ENCODE measurements around the gene TMPRSS3. TPM values are rescaled to one million over a fixed set of nuclear protein-coding genes. Genes with fewer than 3 reads are reported as not detected.

TMPRSS3 gene
- total and polyA plus RNA-seq, 9 of the 15 experiments (the other 6 are each of a cell fraction or from before 2014, with no cell fraction given) = 0.07 TPM; not detected in 8

- Histone ChIP-seq H3K9ac (ENCODE audit: insufficient read depth in 1 of 2, low read depth in 2 of 2, low read length in 2 of 2) (no peak overlapping the region), H3K4me1 (replicated peaks in 1 of 2; ENCODE audit: control insufficient read depth in 2 of 2, insufficient read depth in 2 of 2, low read length in 2 of 2) (peaks cover 0 to 4% of the 10 kb centered on the region in 2 experiments; a peak in 1 of 5 replicates)
- intact Hi-C loops (cut with micrococcal nuclease) = no loop called here
Observed at GRCh38 chr21:42423685-42424084, 27.8 kb upstream of the TMPRSS3 start.

More at GRCh38 chr21:42423685-42424084, 27.8 kb upstream of the TMPRSS3 start:
- Histone ChIP-seq H3K9me3 (replicated peaks; ENCODE audit: control insufficient read depth, insufficient read depth, low read depth, low read length) (no peaks in the 10 kb centered on the region), H3K27ac (ENCODE audit: extremely low read depth, low read depth, low read length) (no peak overlapping the region), H3K4me2 (ENCODE audit: insufficient read depth, low read length) (no peak overlapping the region), H3K9me1 (ENCODE audit: control insufficient read depth, insufficient read depth, low read length) (no peaks in the 10 kb centered on the region), H3K36me3 (ENCODE audit: control insufficient read depth, insufficient read depth, low read length) (no peaks in the 10 kb centered on the region), H2AFZ (ENCODE audit: low read depth, low read length) (no peak overlapping the region), H3K27me3 (ENCODE audit: control insufficient read depth in 2 of 2, insufficient read depth in 2 of 2, low read length in 2 of 2) (peaks cover 3 to 19% of the 10 kb centered on the region in 2 experiments; a peak in 2 of 5 replicates), H3K79me2 (ENCODE audit: control insufficient read depth, insufficient read depth, low read length) (no peaks in the 10 kb centered on the region), H4K20me1 (replicated peaks; ENCODE audit: control insufficient read depth, insufficient read depth, low read length) (peaks cover 3% of the 10 kb centered on the region; the same call in 1 of the 2 replicates), H3K4me3 (no peak overlapping the region)
- ChIA-PET POLR2A (interaction anchor here (0.7 to 1.3 kb wide), 4 partner anchors 11 to 128 kb away, joined by 3 read pairs; no protein-coding TSS in a partner anchor), CTCF (ENCODE audit: low intra/inter-chr PET ratio) (no interaction called here)
- DNase-seq (ENCODE audit: extremely low read depth in 1 of 4, low spot score in 3 of 4) (no peak), ATAC-seq (no peak), FAIRE-seq (no peak)
- no peak for TF ChIP-seq GATAD2A (IDR thresholded peaks at IDR 0.05)
- TF ChIP-seq FOXM1 (IDR thresholded peaks at IDR 0.05; ENCODE audit: low read depth) = no peak
- no peak for TF ChIP-seq FOXM1 (CRISPR knock-in tag; IDR thresholded peaks at IDR 0.05; ENCODE audit: low read depth)
- no peak for TF ChIP-seq FOXA3 (CRISPR knock-in tag; conservative IDR thresholded peaks at IDR 0.05 in 1 of 2, IDR thresholded peaks at IDR 0.05 in 1 of 2)
- no peak for TF ChIP-seq ZBTB43 (CRISPR knock-in tag; IDR thresholded peaks at IDR 0.05)
- no peak for TF ChIP-seq MLX (CRISPR knock-in tag; conservative IDR thresholded peaks at IDR 0.05)
- no peak for TF ChIP-seq SMARCA4 (IDR thresholded peaks at IDR 0.05)
- no peak for TF ChIP-seq BRD4 (IDR thresholded peaks at IDR 0.05)
- TF ChIP-seq SIN3A (IDR thresholded peaks at IDR 0.05; ENCODE audit: borderline replicate concordance in 2 of 2, control insufficient read depth in 1 of 2, low read depth in 2 of 2, low read length in 2 of 2) = no peak
- TF ChIP-seq NR3C1 (CRISPR knock-in tag; IDR thresholded peaks at IDR 0.05) = no peak
- BruUV-seq (replicated peaks) = no TSS peak
- 35% methylated on average over 2 of the region's 2 CpGs for WGBS (ENCODE audit: insufficient coverage, low coverage, missing lambda C conversion rate)
- in situ Hi-C loops (cut with MboI) = no loop called here
